ENCODE data around the gene TDRD9.

Gene TDRD9

DNA sequence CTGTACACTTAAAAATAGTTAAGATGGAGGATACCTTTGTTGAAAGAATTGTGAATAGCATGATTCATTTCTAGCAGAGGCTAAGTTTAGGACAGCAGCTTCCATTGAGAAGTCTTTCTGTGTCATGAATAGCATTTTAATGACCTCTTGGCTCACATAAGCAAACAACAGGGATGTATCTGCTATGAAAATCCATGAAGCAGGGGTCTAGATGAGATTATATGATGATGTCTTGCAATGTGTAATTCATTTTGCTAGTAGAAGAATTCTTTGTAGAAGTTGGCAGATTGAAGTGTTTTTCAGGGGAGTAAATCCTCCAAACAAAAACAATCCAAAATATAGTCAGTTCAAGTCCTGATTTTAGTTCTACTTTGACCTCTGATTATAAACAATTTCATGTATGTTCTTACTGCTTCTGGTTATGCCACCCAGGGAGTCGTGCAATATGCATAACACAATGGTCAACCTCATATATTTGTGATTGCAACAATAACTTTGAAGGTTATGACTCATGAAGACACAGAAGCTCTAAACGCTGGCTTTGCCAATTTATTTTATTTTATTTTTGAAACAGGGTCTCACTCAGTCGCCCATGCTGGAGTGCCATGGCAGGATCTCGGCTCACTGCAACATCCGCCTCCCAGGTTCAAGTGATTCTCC, 21.0 kb downstream of the TDRD9 start:
- H3K4me3 ChIP-seq (ENCODE audit: low read depth, low read length), result no peak overlapping the region
- H3K36me3 ChIP-seq, result no peaks in the 10 kb centered on the region
- no peak for TF ChIP-seq CTCF (IDR thresholded peaks at IDR 0.05; ENCODE audit: low read depth, low read length)
- H3K27ac ChIP-seq, result no peak overlapping the region
- DNase-seq, result no peak
- no peaks in the 10 kb centered on the region for H3K27me3 ChIP-seq (ENCODE audit: insufficient read depth, low read depth, severe bottlenecking)
- peaks cover 2% of the 10 kb centered on the region for H3K9me3 ChIP-seq (ENCODE audit: severe bottlenecking)

DNA sequence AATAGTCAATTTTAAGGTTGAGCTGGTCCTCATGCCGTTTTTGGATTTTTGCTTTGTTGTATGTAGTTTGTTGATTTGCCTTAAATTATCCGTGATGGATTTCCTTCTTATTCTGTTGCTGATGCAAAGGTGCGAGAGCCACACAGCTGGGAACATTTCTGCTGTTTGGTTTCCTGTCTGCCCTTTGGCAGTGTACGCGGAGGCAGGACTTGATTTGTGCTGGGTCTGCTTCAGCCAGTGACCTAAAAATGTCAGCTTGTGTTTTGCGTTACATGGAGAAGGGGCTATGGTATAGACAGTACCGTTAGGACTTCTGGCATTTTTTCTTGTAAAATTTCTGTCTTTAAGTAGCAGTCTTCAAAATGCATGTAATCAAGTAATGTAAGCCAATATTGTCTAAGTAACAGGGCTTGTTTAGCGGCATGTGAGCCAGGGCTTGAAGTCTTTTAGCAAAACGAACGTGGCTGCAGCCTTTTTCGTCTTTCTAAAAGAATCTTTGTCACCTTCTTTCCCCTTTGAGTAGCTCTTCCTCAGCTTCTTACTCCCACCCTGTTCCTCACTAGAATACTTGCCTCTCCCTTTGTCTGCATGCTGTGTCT, 32.3 kb downstream of the TDRD9 start:
- no peaks in the 10 kb centered on the region for H3K9me3 ChIP-seq (ENCODE audit: severe bottlenecking)
- no peaks in the 10 kb centered on the region for H3K36me3 ChIP-seq
- no peak overlapping the region for H3K27ac ChIP-seq
- H3K4me3 ChIP-seq (ENCODE audit: low read depth, low read length), result no peak overlapping the region
- TF ChIP-seq CTCF (IDR thresholded peaks at IDR 0.05; ENCODE audit: low read depth, low read length), result no peak
- H3K27me3 ChIP-seq (ENCODE audit: insufficient read depth, low read depth, severe bottlenecking), result no peaks in the 10 kb centered on the region
- DNase-seq, result no peak

DNA sequence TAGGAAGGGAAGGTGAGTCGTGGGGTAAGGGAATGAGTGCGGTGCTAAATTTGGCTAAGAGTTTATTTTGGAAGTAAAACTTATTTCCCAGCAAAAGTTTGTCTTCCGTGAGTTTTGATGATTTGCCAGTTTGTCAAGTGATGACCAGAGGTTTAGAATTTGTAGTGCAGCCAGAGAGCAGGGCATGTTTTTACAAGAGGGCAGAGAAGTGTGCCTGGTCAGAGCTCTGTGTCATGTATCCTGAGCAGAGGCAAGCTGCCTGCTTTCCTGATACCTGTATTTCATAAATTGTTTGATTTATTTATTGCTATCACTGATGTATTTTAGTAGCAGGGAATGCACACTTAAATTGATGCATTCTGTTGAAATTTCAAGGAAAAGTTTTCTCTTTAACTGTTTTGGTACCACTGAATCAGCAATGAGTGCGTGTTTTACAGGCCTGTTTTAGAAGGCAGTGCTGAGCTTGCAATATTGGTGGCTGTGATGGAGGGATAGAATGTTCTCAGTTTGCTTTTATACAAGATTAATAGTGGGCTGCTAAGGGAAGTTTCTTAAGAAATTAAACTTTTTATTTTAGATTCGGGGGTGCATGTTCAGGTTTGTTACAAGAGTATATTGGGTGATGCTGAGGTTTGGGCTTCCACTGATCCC, 33.8 kb downstream of the TDRD9 start:
- TF ChIP-seq CTCF (IDR thresholded peaks at IDR 0.05; ENCODE audit: low read depth, low read length), result no peak
- no peak for DNase-seq
- Histone ChIP-seq H3K27ac (no peak overlapping the region), H3K36me3 (no peaks in the 10 kb centered on the region), H3K27me3 (ENCODE audit: insufficient read depth, low read depth, severe bottlenecking) (no peaks in the 10 kb centered on the region), H3K9me3 (ENCODE audit: severe bottlenecking) (no peaks in the 10 kb centered on the region), H3K4me3 (ENCODE audit: low read depth, low read length) (no peak overlapping the region)

- TF ChIP-seq CTCF (IDR thresholded peaks at IDR 0.05; ENCODE audit: low read depth, low read length), result no peak
- Histone ChIP-seq H3K4me3 (ENCODE audit: low read depth, low read length) (no peak overlapping the region), H3K27me3 (ENCODE audit: insufficient read depth, low read depth, severe bottlenecking) (no peaks in the 10 kb centered on the region), H3K36me3 (no peaks in the 10 kb centered on the region), H3K9me3 (ENCODE audit: severe bottlenecking) (no peaks in the 10 kb centered on the region), H3K27ac (no peak overlapping the region)
- DNase-seq, result no peak
Measured at GRCh38 chr14:103966631-103967030, 38.4 kb downstream of the TDRD9 start.

DNA sequence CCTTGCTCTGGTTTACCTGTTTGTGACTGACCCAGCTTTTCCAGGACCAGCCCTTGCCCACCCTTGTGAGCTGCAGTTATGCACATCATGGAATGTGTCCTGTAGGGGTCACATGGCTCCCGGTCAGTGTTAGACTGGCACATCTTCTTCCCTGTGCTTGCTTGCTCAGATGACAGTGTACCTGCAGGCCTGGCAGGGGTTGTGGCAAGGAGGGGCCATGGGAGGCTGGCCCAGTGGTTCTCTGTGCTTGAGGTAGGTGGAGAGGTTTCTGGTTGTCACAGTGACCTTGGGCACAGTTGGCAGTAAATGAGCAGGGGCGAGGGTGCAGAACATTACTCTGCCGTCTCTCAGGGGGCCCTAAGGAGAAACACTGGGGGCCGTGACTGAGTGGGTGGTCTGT, 41.7 kb downstream of the TDRD9 start:
- H3K27ac ChIP-seq, result no peak overlapping the region
- no peak for DNase-seq
- H3K4me3 ChIP-seq (ENCODE audit: low read depth, low read length), result no peak overlapping the region
- H3K36me3 ChIP-seq, result no peaks in the 10 kb centered on the region
- no peaks in the 10 kb centered on the region for H3K27me3 ChIP-seq (ENCODE audit: insufficient read depth, low read depth, severe bottlenecking)
- no peaks in the 10 kb centered on the region for H3K9me3 ChIP-seq (ENCODE audit: severe bottlenecking)
- no peak for TF ChIP-seq CTCF (IDR thresholded peaks at IDR 0.05; ENCODE audit: low read depth, low read length)

Data from WERI-Rb-1 (cell line).